Activated CD4-positive, CD25-positive, alpha-beta regulatory T cell treated with anti-CD3 and anti-CD28 coated beads, Interleukin-2, amount 50 U/mL, for 72 hours (primary cell): Measurements from ENCODE around the gene RERE.
"Not testable (repeated sequence)": the region's sequence is repeated elsewhere in the genome, so short reads cannot be mapped to it uniquely, and the experiment has no call there.

ENCODE experiments used
- DNase-seq: peaks from one replicate; pipeline ENCODE4 v3.0.0; 2021

Gene RERE

DNA sequence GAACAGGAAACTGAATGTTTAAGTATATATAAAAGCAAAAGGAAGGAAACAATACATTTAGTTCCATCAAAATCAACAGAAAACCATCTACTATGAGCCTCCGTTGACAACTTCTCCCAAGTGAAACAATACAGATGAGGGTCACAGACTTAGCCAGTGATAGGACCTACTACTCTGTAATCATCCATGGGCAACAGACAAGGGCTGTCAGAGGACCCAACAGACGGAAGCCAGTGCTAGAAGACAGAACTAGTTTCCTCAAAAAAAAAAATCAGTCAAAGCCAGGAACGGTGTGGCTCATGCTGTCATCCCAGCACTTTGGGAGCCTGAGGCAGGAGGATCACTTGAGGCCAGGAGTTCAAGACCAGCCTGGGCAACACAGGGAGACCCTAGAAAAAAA lies 20.6 kb downstream of the RERE start:
- DNase-seq: no peak

DNA sequence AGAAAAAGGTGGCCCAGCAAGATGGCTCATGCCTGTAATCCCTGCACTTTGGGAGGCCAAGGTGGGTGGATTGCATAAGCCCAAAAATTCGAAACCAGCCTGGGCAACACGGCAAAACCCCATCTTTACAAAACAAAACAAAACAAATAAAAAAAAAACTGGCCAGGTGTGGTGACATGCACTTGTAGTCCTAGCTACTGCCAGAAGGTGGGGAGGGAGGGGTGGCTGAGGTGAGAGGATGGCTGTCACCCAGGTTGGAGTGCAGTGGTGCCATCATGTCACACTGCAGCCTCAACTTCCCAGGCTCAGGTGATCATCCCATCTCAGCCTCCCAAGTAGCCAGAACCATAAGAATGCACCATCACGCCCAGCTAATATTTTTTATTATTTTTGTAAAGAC lies 22.8 kb downstream of the RERE start:
- no peak for DNase-seq

DNA sequence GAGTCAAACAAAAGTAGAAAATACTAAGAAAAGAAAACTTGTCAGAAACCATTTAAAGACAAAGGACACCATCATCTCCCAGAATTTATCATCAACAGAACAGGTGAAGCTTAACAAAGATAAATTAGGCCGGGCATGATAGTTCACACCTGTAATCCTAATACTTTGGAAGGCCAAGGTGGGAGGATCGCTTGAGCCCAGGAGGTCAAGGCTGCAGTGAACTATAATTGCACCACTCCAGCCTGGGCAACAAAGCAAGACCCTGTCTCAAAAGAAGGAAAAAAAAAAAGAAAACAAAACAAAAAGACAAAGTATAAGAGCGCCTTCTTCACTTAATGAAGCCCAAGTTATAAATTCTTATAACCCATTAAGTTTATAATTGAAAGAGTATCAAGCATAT lies 25.6 kb downstream of the RERE start:
- no peak for DNase-seq

DNA sequence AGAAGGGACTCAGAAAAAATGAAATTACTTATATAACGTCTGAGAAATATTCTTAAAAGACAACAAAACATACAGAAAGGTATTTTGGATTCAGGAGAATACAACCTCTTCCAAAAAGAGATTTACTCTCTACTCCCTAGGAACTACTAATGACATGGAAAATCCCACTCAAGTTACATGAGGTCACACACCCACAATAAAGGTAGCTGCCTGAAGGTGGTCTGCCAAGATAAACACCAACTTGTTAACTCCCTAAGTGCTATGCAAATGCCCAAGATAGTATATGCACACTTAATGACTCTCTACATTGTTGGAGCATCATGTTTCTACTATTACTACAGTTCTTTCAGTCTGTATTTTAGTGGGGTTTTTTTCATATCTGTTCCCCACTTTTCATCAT lies 26.5 kb downstream of the RERE start:
- DNase-seq: no peak

DNA sequence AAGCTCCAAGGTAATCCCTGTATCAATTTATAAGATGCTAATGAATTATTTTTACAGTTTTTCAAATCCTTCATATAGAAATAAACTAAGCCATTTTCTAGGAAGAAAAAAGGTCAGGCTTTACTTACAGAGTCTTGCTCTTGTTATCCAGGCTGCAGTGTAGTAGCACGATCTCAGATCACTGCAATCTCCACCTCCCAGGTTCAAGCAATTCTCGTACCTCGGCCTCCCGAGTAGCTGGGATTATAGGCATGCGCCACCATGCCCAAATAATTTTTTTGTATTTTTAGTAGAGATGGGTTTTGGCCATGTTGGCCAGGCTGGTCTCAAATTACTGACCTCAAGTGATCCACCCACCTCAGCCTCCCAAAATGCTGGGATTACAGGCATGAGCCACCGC lies 27.0 kb downstream of the RERE start:
- no peak for DNase-seq

DNA sequence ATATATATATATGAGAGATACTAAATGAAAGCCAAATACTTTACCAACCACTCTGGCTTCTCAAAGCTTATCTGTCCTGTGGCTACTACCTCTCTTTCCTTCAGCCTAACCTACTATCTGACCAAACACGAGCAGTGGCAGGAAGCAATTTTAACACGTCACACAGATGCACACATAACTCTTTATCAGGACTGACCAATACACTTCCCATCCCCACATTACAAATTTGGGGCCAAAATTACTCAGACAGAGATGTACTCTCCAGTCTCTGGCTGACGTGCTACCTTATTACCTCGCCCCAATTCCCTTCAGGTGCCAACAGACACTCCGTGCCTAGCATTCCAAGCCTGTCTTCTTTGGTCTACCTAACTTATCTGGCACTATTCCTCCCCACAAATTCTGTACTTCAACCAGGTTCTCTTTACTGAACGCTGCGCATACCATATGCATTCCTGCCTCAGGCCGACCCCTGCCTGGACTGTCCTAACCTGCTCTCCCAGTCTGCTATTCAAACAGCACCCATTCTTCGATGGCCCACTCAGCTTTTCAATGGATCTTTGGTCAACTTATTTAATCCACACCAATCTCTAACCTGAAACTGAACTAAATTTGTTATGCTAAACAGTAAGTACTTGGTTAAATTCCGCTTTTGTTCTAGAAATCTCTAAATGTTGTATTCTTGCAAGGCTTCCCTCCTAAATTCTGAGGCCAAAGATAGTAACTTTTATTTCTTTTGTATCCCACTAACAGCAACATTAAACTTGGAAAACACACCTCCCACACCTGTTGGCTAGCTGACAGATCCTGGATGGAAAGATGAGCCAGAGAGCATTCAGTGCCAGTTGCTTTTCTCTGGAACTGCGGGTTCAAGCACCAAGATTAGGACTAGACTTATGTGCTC lies 27.9 kb downstream of the RERE start:
- no peak for DNase-seq

DNA sequence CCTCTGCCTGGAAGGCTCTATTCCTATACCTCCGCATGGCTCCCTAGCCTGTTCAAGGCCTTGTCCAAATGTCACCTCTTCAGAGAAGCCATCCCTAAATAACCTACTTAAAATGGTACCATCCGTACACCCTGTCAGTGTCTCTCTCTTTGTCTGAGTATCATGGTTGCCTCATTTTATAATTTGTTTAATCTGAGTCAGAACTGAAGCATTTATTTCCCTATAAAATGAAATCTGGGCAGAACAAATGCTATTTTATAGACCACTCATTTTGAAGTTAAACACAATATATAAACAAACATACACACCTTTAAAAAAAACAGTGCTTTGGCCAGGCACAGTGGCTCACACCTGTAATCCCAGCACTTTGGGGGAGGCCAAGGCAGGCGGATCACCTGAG lies 30.2 kb downstream of the RERE start:
- DNase-seq: no peak

DNA sequence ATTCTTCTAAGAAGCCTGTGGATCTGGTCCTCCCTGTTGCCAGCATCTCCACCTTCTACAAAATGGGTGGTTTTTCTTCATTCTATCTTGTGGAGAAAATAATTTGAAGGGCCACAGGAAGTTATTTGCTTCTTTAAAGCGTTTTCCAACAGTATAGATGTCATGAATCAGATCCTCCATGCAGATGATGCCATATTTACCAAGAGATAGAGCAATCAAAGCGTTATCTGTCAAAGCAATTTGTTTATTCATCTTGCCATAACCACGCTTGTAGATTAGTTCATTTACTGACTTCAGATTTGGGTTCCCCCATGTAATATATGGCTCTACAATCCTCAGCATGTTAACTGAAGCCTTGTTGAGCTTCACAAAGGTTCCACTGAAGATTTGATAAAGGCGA lies 31.2 kb downstream of the RERE start:
- not testable (repeated sequence) for DNase-seq

DNA sequence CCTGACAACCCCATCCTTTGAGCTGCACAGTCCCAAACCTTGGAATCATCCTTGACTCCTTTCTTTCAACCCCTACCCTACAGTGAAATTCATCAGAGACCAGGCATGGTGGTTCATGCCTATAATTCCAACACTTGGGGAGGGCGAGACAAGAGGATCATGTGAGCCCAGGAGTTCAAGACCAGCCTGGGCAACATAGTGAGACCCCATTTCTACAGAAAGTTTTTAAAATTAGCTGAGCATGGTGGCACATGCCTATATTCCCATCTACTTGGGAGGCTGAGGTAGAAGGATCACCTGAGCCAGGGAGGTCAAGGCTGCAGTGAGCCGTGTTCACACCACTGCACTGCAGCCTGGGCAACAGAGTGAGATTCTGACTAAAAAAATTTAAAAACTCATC lies 34.5 kb downstream of the RERE start:
- no peak for DNase-seq

DNA sequence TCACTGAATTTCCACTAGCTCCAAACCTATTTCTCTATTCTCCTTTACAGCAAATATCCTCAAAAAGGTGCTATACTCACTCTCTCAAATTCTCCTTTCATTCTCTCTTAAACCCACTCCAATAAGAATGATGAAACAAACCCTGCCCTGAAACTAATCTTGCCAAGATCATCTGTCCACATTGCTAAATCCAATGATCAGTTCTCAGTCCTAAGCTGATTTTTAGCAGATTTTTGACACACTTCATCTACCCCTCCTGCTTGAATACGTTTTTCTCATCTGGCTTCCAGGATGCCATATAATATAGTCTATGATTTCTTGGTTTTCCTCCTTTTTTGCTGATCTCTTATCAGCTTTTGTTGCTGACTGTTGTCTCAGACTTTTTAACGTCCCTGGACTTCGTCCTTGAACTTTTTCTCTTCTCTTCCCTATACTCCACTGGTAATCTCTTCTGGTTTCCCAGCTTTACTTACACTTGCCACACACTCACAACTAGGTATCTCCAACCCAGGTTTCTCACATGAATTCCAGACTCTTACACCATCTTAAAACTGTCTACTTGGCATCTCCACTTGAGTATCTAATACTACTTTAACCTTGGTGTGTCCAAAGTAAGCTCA lies 35.3 kb downstream of the RERE start:
- DNase-seq: no peak

DNA sequence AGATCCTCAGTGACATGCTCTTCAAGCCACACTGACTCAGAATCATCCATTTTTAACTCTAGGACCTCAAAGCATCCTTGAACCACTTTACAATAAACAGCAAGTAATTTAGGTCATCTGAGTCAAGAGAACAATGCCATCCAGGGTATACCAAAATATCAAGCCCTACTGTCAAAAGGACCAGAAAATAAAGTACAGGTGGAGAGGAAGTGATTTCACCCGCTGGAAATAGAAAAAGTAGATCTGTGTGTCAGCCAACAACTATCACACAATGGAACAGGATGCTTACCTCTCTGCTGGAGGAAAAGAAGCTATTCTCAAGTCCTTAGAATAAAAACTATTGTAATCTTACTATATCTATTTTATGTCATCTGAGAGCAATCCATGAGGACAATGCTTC lies 37.0 kb downstream of the RERE start:
- no peak for DNase-seq

DNA sequence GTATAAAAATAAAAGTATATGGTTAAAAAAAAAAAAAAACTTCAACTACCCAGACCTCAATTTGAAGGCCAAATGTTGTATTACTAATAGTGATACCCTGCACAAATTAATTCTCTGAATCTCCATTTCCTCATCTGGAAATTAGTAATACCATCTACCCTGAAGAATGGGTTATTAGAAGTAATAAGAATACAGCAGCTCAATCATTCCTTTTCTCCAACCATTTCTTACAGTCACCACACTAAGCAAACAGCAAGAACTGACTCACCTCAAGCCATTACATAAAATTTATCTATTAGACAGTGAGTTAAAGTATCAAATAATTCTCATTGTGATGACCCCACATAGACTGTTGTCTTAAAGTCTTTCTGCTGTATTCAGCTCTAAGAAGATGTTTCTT lies 39.6 kb downstream of the RERE start:
- DNase-seq: no peak

DNA sequence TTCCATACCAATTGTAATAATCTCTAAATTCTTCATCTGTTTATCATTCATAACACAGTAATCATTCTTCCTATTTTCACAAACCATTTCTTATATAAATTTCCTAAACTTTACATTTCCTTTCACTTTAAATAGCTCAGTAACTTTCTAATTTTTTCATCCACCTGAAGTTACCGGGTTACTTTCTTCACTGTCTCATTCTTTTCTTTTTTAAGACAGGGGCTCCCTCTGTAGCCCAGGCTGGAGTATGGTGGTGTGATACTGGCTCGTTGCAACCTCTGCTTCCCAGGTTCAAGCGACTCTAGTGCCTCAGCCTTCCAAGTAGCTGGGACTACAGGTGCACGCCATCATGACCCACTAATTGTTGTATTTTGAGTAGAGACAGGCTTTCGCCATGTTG lies 41.3 kb downstream of the RERE start:
- DNase-seq: no peak

DNA sequence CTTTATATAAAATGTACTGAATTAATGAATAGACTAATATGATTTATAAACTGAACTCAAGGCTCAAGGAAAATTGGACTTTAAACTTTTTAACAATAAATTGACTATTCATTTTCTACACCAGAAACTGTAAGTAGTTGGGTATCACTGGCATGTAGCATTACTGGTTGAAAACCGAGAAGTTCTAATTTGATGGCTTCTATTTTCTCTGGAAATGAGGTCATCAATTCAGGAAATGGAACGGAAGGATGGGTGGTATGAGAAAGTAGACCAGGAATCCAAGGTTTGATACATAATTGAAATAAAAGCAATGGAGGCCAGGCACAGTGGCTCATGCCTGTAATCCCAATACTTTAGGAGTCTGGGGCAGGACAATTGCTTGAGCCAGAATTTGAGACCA lies 50.4 kb downstream of the RERE start:
- no peak for DNase-seq

DNA sequence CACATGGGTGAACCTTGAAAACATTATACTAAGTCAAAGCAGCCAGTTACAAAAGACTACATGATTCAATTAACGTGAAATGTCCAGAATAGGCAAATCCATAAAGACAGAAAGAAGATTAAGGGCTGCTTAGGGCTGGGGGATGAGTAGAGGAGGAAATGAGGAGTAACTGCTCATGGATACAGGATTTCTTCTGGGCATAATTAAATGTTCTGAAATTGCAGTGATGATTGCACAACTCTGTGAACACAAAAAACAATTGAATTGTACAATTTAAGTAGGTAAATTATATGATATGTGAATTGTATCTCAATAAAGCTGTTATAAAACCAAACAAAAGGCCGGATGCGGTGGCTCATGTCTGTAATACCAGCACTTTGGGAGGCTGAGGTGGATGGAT lies 52.2 kb downstream of the RERE start:
- DNase-seq: no peak

DNA sequence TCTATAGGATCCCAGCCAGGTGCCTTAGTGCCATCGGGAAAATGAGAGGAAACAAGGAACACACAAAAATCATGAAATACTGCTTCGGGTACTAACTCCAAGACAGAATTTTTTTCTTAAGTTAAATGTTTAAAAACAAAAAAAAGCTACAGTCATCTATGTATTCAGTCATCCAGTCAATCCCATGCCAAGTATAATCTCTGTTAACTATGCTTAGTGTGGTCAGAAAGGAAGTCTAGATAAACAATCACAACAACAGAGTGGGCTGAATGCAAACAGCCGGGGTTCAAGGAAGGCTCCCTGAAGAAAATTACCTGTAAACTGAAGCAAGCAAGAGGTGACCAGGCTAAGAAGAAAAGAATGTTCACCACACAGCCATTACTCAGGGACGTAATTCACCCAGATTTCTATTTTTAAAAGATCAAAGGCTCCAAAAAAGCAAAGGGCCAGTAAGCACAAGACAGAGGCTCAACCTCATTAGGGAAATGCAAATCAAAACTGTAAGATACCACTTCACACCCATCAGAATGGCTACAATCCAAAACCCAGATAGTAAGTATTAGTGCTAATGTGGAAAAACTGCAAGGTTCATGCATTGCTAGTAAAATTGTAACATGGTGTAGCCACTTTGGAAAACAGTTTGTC lies 53.0 kb downstream of the RERE start:
- no peak for DNase-seq

DNA sequence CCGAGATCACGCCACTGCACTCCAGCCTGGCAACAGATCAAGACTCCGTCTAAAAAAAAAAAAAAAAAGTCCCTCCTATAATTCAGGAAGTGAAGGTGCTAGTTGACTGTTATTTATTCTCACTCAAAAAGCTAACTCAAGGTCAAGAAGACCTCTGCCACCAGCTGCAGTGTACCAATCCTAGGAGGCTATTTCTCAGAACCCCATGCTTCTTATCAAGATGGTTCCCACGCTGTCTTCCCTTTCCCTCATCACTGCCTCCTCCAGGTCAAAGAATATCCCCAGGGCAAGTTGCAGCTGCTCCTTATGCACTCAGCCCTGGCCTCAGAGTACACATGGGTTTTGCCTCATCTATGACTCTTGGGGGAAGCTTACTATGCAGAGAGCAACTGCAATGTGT lies 53.6 kb downstream of the RERE start:
- no peak for DNase-seq

DNA sequence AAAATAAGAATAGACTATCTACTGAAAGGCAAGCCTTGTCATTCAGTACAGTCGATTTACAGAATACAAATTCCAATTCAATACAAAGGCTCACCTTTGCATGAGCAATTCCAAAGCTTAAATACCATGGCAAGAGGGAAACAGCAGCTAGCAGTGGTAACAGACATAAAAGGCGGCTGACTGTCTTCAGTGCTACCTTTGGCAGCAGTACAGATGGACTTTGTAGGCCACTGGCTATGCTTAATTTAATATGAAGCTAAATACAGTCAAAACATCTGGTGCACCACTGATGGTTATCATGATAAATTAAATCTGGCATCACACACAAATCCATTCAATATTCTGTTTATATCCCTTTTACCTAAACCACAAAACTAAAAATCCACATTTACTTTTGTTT lies 62.4 kb downstream of the RERE start:
- DNase-seq: no peak

DNA sequence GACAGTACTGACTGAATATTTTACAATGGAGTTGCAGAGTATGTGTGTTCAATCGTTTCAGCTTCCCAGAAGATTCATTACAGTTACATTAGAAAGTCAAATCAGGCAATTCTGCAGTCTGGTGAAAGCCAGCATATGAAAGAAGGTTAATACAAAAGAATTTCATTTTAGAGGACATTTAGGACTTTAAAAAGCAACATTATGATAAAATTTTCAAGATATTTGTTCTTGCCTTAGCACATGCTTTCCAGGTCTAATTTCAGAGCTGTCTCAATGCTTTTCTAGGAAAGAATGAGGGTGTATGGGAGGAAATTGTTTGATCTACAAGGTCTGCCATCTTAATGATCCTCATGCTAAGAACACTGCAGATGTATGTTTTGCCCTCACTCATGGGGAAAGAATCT lies 63.2 kb downstream of the RERE start:
- DNase-seq: no peak

DNA sequence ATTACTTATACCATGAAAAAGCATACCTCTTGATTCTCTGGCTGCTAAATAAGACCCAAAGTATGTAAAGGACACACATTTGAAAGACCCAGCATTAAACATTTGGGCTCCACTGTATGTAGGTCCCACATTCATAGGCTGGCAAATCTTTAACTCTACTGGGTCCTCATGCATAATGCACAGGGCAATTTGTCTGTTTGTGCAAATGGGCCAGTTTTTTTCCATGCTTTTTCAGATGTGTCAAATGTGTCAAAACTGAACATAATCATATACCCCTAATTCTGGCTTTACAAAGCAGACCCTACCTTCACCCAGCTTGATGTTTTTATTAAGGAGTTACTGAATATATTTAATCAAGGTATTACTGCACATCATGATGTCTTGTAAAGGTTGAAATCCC lies 63.7 kb downstream of the RERE start:
- DNase-seq: no peak

DNA sequence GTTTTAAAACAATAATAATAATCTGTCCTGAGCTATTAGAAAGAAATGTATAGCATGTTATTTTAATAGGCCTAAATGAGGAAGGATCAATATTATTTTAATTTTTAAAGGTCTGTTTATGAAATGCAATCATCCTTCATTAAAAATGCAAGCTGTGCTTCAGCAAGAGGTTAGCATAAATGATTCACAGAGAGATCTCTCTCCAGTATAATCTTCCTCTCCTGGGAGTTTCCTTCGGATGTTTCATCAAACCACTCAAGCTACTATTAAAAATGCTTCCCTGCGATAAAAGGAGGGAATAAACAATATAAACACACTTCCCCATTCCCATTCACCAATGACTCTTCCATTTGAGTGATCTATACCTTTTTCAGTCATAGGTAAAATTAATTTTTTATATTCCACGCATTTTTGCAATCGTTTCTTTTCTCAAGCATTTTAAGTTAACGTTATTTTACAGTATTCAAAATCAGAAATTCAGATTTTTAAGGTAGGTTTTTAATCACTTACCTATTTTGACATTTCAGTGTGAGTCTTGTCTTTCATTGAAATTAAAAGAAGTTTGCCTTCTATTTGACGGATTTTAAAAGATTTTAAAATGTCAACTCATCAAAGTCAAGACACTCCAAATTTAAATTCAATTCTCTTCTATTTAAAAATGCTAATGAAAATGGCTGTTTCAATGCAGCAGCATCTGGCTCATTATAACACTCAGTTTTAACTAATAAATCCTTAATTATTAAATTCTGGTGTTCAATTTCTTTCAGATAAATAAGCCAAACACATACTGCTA lies 64.3 kb downstream of the RERE start:
- no peak for DNase-seq

DNA sequence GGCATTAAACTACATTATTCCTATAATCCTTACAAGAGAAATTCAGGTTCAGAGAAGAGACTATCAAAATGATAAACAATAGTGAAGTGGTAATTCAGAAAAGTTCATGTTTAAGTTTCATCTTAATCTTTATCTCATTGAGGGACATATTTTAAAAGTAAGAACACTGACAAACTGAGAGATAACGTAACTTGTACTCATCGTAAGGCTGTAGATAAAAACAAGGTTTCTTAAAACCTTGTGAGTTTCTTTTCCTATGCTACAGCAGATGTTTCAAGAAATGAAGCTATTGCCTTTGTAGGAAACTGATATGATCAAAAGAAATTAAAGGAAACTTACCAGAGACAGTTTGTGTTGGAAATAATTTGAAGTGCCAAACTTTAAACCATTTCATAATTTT lies 65.0 kb downstream of the RERE start:
- no peak for DNase-seq

DNA sequence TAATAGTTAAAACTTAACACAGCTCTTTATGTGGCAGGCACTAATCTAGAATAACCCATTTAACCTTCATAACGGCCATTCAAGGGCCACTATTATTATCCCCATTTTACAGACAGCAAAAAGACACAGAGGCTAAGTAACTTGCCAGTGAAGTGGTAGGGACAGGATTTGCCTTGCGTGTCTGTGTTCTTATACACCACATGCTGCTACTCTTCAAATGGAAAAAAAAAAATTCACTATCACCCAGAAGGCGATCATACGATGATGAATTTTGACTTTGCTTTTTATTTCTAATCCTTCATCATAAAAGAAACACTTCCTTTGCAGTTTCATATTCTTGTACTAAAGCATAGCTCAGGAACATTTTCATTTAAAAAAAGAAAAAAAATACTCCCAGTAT lies 65.5 kb downstream of the RERE start:
- DNase-seq: no peak
